Measurements from ENCODE around the gene ALX1. TPM values are rescaled to one million over a fixed set of nuclear protein-coding genes. Genes with fewer than 3 reads are reported as not detected.

Gene ALX1
- total and polyA plus RNA-seq, 2 experiments from 2014 or later = 3.4 to 3.8 TPM

- Histone ChIP-seq H3K9me2 (replicated peaks; ENCODE audit: insufficient read depth) (no peaks in the 10 kb centered on the region), H3K4me2 (no peak overlapping the region), H4K20me1 (ENCODE audit: insufficient read depth, poor library complexity, severe bottlenecking) (peaks cover 3% of the 10 kb centered on the region), H3K9me3 (ENCODE audit: low read depth) (no peaks in the 10 kb centered on the region), H3K27ac (no peak overlapping the region), H3K4me3 (no peak overlapping the region), H3K79me2 (peaks cover 8% of the 10 kb centered on the region), H3K27me3 (peaks cover 3% of the 10 kb centered on the region), H2AFZ (no peak overlapping the region), H3K36me3 (replicated peaks; ENCODE audit: insufficient read depth, low read depth) (no peaks in the 10 kb centered on the region), H3K4me1 (ENCODE audit: insufficient read depth) (no peaks in the 10 kb centered on the region)
- no peak for DNase-seq (ENCODE audit: low spot score)
- WGBS (ENCODE audit: low lambda C conversion rate, missing lambda C conversion rate) = 76% methylated on average over 6 of the region's 6 CpGs
- no peak for TF ChIP-seq EZH2 (IDR thresholded peaks at IDR 0.05; ENCODE audit: borderline replicate concordance)
Observed at GRCh38 chr12:85283560-85283959, 3.5 kb downstream of the ALX1 start.

GRCh38 chr12:85296362-85296761 is 16.3 kb downstream of the ALX1 start:
- no peak for DNase-seq (ENCODE audit: low spot score)
- H3K36me3 ChIP-seq (replicated peaks; ENCODE audit: insufficient read depth, low read depth) = no peaks in the 10 kb centered on the region

GRCh38 chr12:85299053-85299452 is 19.0 kb downstream of the ALX1 start:
- Histone ChIP-seq H3K4me2 (no peak overlapping the region), H2AFZ (no peak overlapping the region)
- WGBS (ENCODE audit: low lambda C conversion rate, missing lambda C conversion rate) = 74% methylated on average over 2 of the region's 2 CpGs

More at GRCh38 chr12:85296362-85296761, 16.3 kb downstream of the ALX1 start:
- no peak for TF ChIP-seq EZH2 (IDR thresholded peaks at IDR 0.05; ENCODE audit: borderline replicate concordance)
- no peak for TF ChIP-seq CTCF (IDR thresholded peaks at IDR 0.05; ENCODE audit: poor library complexity)
- no peak for TF ChIP-seq EZH2phosphoT487 (IDR thresholded peaks at IDR 0.05; ENCODE audit: low read depth, severe bottlenecking, unreplicated experiment)
- Histone ChIP-seq H3K27ac (no peak overlapping the region), H3K9me2 (replicated peaks; ENCODE audit: insufficient read depth) (no peaks in the 10 kb centered on the region), H4K20me1 (ENCODE audit: insufficient read depth, poor library complexity, severe bottlenecking) (no peaks in the 10 kb centered on the region), H3K79me2 (no peaks in the 10 kb centered on the region), H2AFZ (no peak overlapping the region), H3K9me3 (ENCODE audit: low read depth) (no peaks in the 10 kb centered on the region), H3K4me1 (ENCODE audit: insufficient read depth) (no peaks in the 10 kb centered on the region), H3K4me3 (no peak overlapping the region), H3K4me2 (no peak overlapping the region), H3K27me3 (no peaks in the 10 kb centered on the region)
- 48% methylated on average over 3 of the region's 3 CpGs for WGBS (ENCODE audit: low lambda C conversion rate, missing lambda C conversion rate)

GRCh38 chr12:85301051-85301450 is 21.0 kb downstream of the ALX1 start:
- DNase-seq (ENCODE audit: low spot score) = no peak
- H3K4me3 ChIP-seq = no peak overlapping the region
- H3K4me2 ChIP-seq = no peak overlapping the region
- no peaks in the 10 kb centered on the region for H3K27me3 ChIP-seq
- H4K20me1 ChIP-seq (ENCODE audit: insufficient read depth, poor library complexity, severe bottlenecking) = no peaks in the 10 kb centered on the region
- no peak overlapping the region for H2AFZ ChIP-seq
- 68% methylated on average over 7 of the region's 7 CpGs for WGBS (ENCODE audit: low lambda C conversion rate, missing lambda C conversion rate)
- H3K36me3 ChIP-seq (replicated peaks; ENCODE audit: insufficient read depth, low read depth) = no peaks in the 10 kb centered on the region
- no peak for TF ChIP-seq EZH2phosphoT487 (IDR thresholded peaks at IDR 0.05; ENCODE audit: low read depth, severe bottlenecking, unreplicated experiment)
- TF ChIP-seq CTCF (IDR thresholded peaks at IDR 0.05; ENCODE audit: poor library complexity) = no peak
- TF ChIP-seq EZH2 (IDR thresholded peaks at IDR 0.05; ENCODE audit: borderline replicate concordance) = no peak
- no peaks in the 10 kb centered on the region for H3K9me2 ChIP-seq (replicated peaks; ENCODE audit: insufficient read depth)
- no peaks in the 10 kb centered on the region for H3K4me1 ChIP-seq (ENCODE audit: insufficient read depth)
- no peak overlapping the region for H3K27ac ChIP-seq
- no peaks in the 10 kb centered on the region for H3K9me3 ChIP-seq (ENCODE audit: low read depth)
- H3K79me2 ChIP-seq = no peaks in the 10 kb centered on the region

More at GRCh38 chr12:85299053-85299452, 19.0 kb downstream of the ALX1 start:
- no peak for TF ChIP-seq CTCF (IDR thresholded peaks at IDR 0.05; ENCODE audit: poor library complexity)
- no peak for TF ChIP-seq EZH2phosphoT487 (IDR thresholded peaks at IDR 0.05; ENCODE audit: low read depth, severe bottlenecking, unreplicated experiment)
- no peak for TF ChIP-seq EZH2 (IDR thresholded peaks at IDR 0.05; ENCODE audit: borderline replicate concordance)
- no peaks in the 10 kb centered on the region for H3K9me3 ChIP-seq (ENCODE audit: low read depth)
- no peaks in the 10 kb centered on the region for H3K36me3 ChIP-seq (replicated peaks; ENCODE audit: insufficient read depth, low read depth)
- H3K9me2 ChIP-seq (replicated peaks; ENCODE audit: insufficient read depth) = no peaks in the 10 kb centered on the region
- no peaks in the 10 kb centered on the region for H4K20me1 ChIP-seq (ENCODE audit: insufficient read depth, poor library complexity, severe bottlenecking)
- DNase-seq (ENCODE audit: low spot score) = no peak
- H3K27ac ChIP-seq = no peak overlapping the region
- no peak overlapping the region for H3K4me3 ChIP-seq
- no peaks in the 10 kb centered on the region for H3K27me3 ChIP-seq
- H3K79me2 ChIP-seq = no peaks in the 10 kb centered on the region
- H3K4me1 ChIP-seq (ENCODE audit: insufficient read depth) = no peaks in the 10 kb centered on the region
